ENCODE results near the gene RABEPK. TPM values are rescaled to one million over a fixed set of nuclear protein-coding genes. Genes with fewer than 3 reads are reported as not detected.

Gene RABEPK
- total and polyA plus RNA-seq, 2 donors from 2014 or later: 12.6 to 24.8 TPM

DNA sequence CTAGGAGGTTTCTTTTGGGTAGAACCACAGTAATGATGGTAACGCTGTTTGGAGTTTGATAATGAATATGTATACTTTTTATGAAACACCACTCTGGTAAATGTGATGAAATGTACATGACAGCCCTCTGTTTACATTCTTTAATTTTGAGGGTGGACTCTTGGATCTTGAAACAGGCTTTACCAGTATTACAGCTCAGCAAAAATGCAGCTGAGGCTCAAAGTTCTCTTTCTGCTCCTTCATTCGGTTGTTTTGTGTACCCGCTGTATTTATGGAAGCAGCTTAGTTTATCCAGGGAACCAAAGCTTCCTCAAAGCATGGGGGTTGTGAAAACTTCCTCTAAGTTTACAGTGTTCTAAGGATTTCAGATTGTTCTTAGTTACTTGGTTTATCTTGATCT is 72.4 kb downstream of the RABEPK start:
- peak overlapping the region in 1 of 2 donors; percentile 84 for H3K27ac ChIP-seq (ENCODE audit: low read depth in 2 of 2, low read length in 2 of 2)
- H3K4me3 ChIP-seq (ENCODE audit: low read length in 3 of 3): peak overlapping the region in 1 of 3 donors; percentile 10
- H3K4me1 ChIP-seq (ENCODE audit: control insufficient read depth in 2 of 3, insufficient read depth in 2 of 3, low read depth in 1 of 3, low read length in 3 of 3): peaks cover 0 to 11% (median 0%) of the 10 kb centered on the region in 3 donors
- intact Hi-C loops (cut with DNase I): no loop called here
- H3K9me3 ChIP-seq (ENCODE audit: control insufficient read depth in 2 of 3, insufficient read depth in 1 of 3, low read length in 3 of 3): no peaks in the 10 kb centered on the region
- TF ChIP-seq, protein P1, sequence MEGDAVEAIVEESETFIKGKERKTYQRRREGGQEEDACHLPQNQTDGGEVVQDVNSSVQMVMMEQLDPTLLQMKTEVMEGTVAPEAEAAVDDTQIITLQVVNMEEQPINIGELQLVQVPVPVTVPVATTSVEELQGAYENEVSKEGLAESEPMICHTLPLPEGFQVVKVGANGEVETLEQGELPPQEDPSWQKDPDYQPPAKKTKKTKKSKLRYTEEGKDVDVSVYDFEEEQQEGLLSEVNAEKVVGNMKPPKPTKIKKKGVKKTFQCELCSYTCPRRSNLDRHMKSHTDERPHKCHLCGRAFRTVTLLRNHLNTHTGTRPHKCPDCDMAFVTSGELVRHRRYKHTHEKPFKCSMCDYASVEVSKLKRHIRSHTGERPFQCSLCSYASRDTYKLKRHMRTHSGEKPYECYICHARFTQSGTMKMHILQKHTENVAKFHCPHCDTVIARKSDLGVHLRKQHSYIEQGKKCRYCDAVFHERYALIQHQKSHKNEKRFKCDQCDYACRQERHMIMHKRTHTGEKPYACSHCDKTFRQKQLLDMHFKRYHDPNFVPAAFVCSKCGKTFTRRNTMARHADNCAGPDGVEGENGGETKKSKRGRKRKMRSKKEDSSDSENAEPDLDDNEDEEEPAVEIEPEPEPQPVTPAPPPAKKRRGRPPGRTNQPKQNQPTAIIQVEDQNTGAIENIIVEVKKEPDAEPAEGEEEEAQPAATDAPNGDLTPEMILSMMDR (IDR thresholded peaks at IDR 0.05; ENCODE audit: borderline replicate concordance, extremely low read depth, insufficient read depth): no peak
- no peaks in the 10 kb centered on the region for H3K27me3 ChIP-seq (ENCODE audit: control insufficient read depth, insufficient read depth, low read length)
- no peaks in the 10 kb centered on the region for H3K36me3 ChIP-seq (ENCODE audit: control insufficient read depth in 2 of 3, insufficient read depth in 3 of 3, low read length in 3 of 3)
- peak in 2 of 5 donors; percentile 23 to 24 for DNase-seq
- no peak for FAIRE-seq
- no peak overlapping the region for H3K9ac ChIP-seq (ENCODE audit: low read length in 3 of 3)

DNA sequence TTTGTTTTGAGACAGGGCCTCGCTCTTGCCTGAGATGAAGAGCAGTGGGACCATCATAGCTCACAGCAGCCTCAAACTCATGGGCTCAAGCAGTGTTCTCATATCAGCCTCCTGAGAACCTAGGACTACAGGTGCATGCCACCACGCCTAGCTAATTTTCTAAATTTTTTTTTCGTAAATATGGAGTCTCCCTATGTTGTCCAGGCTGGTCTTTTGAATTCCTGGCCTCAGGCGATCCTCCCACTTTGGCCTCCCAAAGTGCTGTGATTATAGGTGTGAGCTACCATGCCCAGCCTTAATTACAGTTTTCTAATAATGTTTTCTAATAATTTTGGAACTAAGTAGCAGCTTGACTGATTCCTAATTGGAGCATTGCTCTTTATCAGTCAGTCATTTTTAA is 76.4 kb downstream of the RABEPK start:
- Histone ChIP-seq H3K36me3 (ENCODE audit: control insufficient read depth in 2 of 3, insufficient read depth in 3 of 3, low read length in 3 of 3) (no peaks in the 10 kb centered on the region), H3K4me1 (ENCODE audit: control insufficient read depth in 2 of 3, insufficient read depth in 2 of 3, low read depth in 1 of 3, low read length in 3 of 3) (peaks cover 0 to 8% (median 0%) of the 10 kb centered on the region in 3 donors), H3K9me3 (ENCODE audit: control insufficient read depth in 2 of 3, insufficient read depth in 1 of 3, low read length in 3 of 3) (no peaks in the 10 kb centered on the region), H3K27ac (ENCODE audit: low read depth in 2 of 2, low read length in 2 of 2) (no peak overlapping the region), H3K4me3 (ENCODE audit: low read length in 3 of 3) (no peak overlapping the region), H3K9ac (ENCODE audit: low read length in 3 of 3) (no peak overlapping the region), H3K27me3 (ENCODE audit: control insufficient read depth, insufficient read depth, low read length) (no peaks in the 10 kb centered on the region)
- TF ChIP-seq, protein P1 (IDR thresholded peaks at IDR 0.05; ENCODE audit: borderline replicate concordance, extremely low read depth, insufficient read depth): no peak
- intact Hi-C loops (cut with DNase I): no loop called here
- FAIRE-seq (no peak), DNase-seq (no peak)

DNA sequence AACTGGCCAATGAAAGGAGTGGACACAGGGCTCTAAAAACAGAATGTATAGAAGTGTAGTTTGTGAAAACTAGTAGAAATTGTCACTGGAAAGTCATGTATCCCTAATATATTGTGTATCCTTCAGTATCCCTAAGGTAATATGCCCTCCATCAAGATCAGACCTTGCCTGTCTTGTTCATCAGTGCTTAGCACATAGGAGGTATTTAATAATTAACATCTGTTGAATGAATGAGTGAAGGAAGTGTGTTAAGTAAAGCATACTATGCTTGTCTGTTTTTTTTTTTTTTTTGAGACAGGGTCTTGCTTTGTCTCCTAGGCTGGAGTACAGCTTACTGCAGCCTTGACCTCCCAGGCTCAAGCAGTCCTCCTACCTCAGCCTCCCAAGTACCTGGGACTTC is 77.1 kb downstream of the RABEPK start:
- TF ChIP-seq, protein P1 (IDR thresholded peaks at IDR 0.05; ENCODE audit: borderline replicate concordance, extremely low read depth, insufficient read depth): no peak
- Histone ChIP-seq H3K4me1 (ENCODE audit: control insufficient read depth in 2 of 3, insufficient read depth in 2 of 3, low read depth in 1 of 3, low read length in 3 of 3) (peaks cover 0 to 8% (median 0%) of the 10 kb centered on the region in 3 donors), H3K9ac (ENCODE audit: low read length in 3 of 3) (no peak overlapping the region)

DNA sequence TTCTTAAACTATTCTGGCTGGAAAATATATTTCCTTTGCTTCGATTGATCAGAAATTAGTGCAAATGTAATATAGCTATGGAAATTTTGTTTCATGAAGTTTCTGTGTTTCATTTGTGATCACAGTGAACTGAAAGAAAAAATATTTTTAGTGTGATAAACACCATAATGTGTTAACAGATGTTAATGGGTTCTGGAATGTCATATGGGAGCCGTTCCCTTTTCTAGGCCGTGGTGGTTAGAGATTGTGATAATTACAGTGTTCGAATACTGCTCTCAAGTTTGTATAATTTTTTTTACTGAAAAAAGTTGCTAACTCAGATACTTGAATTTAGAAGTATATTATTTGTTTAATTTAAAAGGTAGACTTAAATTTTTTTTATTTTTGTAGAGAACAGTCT is 80.6 kb downstream of the RABEPK start:
- H3K36me3 ChIP-seq (ENCODE audit: control insufficient read depth in 2 of 3, insufficient read depth in 3 of 3, low read length in 3 of 3): no peaks in the 10 kb centered on the region
- H3K4me3 ChIP-seq (ENCODE audit: low read length in 3 of 3): no peak overlapping the region
- no peak for DNase-seq
- no peaks in the 10 kb centered on the region for H3K9me3 ChIP-seq (ENCODE audit: control insufficient read depth in 2 of 3, insufficient read depth in 1 of 3, low read length in 3 of 3)
- H3K27me3 ChIP-seq (ENCODE audit: control insufficient read depth, insufficient read depth, low read length): no peaks in the 10 kb centered on the region
- no peak for FAIRE-seq
- TF ChIP-seq, protein P1 (IDR thresholded peaks at IDR 0.05; ENCODE audit: borderline replicate concordance, extremely low read depth, insufficient read depth): no peak
- H3K4me1 ChIP-seq (ENCODE audit: control insufficient read depth in 2 of 3, insufficient read depth in 2 of 3, low read depth in 1 of 3, low read length in 3 of 3): no peaks in the 10 kb centered on the region
- H3K9ac ChIP-seq (ENCODE audit: low read length in 3 of 3): no peak overlapping the region
- intact Hi-C loops (cut with DNase I): no loop called here
- H3K27ac ChIP-seq (ENCODE audit: low read depth in 2 of 2, low read length in 2 of 2): no peak overlapping the region

More for the DNA sequence above, 77.1 kb downstream of the RABEPK start:
- DNase-seq (no peak), FAIRE-seq (no peak)
- no peaks in the 10 kb centered on the region for H3K36me3 ChIP-seq (ENCODE audit: control insufficient read depth in 2 of 3, insufficient read depth in 3 of 3, low read length in 3 of 3)
- intact Hi-C loops (cut with DNase I): no loop called here
- no peaks in the 10 kb centered on the region for H3K27me3 ChIP-seq (ENCODE audit: control insufficient read depth, insufficient read depth, low read length)
- no peak overlapping the region for H3K4me3 ChIP-seq (ENCODE audit: low read length in 3 of 3)
- H3K27ac ChIP-seq (ENCODE audit: low read depth in 2 of 2, low read length in 2 of 2): no peak overlapping the region
- no peaks in the 10 kb centered on the region for H3K9me3 ChIP-seq (ENCODE audit: control insufficient read depth in 2 of 3, insufficient read depth in 1 of 3, low read length in 3 of 3)

Data from kidney (tissue), 14 donors.